GM18511 (cell line): ENCODE measurements around the gene NISCH.
"Not testable (repeated sequence)": the region's sequence is repeated elsewhere in the genome, so short reads cannot be mapped to it uniquely, and the experiment has no call there.

Experiments used
- ATAC-seq: cut with Tn5 transposase; IDR thresholded peaks from one replicate; pipeline ENCODE4 v1.9.1; 2021; ENCODE audit warnings: mild to moderate bottlenecking, moderate library complexity; ENCODE audit not compliant: unreplicated experiment

Gene NISCH

DNA sequence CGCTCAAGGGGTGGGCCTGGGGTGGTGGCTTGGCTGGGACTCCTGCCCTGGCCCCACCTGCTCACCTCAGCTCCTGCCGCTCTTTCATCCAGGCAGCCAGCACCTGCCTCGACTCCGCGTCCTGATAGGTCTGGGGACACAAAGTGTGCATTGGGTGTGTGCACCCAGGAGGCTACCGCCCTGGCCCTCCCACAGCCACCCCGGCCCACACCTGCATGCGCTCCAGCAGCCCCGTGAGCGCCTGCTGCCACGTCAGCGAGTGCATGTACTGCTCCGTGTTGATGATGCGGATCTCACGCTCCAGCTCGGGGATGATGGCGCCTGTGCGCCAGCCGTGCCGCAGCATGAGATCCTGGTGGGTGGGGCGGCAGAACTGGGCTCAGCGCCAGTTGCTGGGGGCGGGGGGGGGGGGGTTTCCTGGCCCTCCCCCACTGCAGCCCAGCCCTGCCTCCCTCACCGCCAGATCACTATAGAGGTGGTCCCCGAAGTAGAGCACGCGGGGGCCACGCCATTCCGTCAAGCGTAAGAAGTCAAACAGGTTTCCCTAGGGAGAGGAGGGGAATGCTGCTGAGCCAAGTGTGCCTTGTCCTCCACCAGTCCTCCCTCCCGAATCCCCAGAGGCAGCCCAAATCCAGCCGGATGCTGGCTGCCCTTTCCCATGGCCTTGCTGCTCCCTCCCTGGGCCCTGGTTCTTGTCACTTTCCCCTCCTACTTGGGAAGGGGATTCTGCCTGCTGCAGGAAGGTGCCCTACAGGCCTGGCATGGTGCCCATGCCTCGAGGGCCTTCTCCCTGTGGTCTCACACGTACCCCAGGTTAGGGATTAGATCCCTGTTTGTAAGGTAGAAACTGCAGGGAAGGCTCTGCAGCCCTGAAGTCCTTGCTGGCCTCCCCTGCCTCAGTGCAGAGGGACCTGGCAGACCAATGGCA, 69.6 kb downstream of the NISCH start:
- ATAC-seq = no peak

DNA sequence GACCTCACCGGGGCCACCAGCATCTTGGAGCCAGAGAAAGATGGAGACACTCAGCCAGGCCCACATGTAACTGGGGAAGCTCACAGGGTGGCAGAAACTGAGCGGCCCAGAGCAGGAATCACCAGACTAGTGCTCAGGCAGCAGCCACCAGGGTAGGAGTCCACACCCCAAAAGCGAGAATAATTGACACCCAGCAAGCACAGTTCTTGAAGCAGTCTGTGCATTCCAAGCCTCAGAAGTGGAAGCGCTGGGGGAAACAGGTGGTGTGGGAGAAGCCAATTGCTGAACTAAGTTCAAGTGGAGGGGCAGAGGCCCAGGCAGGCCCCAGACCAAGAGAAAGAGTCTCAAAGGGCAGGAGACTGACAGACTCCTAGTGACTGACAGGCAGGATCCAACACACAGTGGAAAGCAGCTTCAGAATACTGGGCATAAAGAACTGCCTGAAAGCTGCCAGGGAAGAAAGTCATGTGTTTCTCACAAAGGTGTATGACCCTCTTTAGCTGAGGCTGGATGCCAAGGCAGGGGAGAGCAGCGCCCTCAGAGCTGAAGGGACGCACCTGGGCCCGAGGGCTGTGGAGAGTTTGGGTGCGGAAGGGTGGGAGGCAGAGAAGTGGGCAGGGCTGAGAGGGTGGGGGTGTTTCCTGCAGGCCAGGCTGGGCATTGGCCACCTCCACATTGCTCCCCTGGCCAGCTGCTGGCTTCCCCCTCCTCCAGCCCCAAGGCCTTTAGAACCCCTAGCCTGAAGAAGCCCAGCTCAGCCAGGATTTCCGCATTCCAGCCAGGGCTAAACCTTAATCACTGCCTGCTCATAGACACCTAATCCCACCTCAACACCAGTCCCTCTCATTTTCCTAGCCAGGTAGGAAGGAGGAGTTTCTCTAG, 70.5 kb downstream of the NISCH start:
- ATAC-seq = no peak

DNA sequence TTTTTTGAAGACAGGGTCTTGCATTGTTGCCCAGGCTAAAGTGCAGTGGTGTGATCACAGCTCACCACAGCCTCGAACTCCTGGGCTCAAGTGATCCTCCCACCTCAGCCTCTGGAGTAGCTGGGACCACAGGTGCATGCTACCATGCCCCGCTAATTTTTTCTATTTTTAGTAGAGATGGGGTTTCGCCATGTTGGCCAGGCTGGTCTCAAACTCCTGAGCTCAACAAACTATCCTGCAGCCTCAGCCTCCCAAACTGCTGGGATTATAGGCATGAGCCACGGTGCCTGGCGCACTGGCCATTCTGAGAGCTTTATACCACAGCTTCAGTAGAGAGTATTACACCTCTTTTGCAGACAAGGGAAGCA, 71.3 kb downstream of the NISCH start:
- ATAC-seq = not testable (repeated sequence)

GRCh38 chr3:52527039-52527731, 71.8 kb downstream of the NISCH start:
- no peak for ATAC-seq

GRCh38 chr3:52527732-52528585, 72.6 kb downstream of the NISCH start:
- ATAC-seq = no peak

- no peak for ATAC-seq
Observed at GRCh38 chr3:52528586-52529375, 73.4 kb downstream of the NISCH start.

DNA sequence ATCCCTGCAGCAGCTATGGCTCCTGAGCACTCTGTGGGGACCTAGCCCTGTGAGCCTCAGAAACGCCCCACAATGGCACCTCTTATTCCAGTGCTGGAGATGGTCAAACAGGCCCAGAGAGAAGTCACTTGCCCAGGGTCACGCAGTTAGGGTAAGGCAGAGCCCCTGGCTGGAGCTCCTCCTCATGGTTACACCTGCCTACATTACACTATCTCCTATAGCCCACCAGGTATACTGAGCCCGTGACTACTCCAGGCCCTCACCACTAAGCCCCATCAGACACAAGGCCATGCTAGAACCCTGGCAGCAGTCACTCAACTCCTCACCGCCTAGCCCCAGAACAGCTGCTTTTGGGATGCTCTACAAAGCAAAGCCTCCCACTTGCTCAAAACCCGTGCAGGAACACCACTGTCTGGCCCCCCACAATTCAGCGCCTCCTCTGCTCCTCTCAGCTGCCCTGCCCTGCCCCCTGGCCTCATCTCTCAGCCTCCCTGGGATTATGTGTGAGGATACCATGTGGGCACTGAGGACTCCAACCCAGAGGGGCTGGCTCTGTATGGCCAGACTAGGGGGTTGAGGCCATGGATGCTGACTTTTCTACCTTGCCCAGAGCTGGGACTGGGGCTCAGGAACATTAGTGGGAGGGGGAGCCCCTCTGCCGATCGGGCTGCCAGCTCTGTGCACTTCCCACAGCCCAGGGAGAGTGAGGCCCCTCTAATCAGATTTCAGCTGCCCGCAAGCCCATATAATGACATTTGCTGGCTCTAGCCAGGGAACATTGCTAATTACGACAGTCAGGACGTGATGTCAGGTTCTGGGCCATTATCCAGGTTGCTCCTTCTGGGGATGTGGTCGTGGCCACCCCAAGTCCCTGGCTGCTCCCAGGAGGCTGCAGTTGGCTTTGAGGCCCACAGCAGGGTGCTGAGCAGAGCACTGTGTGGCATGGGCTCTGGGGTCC, 74.3 kb downstream of the NISCH start:
- ATAC-seq = no peak

- ATAC-seq = no peak
Observed at GRCh38 chr3:52530918-52531826, 75.8 kb downstream of the NISCH start.

- no peak for ATAC-seq
Observed at GRCh38 chr3:52531860-52532516, 76.6 kb downstream of the NISCH start.

DNA sequence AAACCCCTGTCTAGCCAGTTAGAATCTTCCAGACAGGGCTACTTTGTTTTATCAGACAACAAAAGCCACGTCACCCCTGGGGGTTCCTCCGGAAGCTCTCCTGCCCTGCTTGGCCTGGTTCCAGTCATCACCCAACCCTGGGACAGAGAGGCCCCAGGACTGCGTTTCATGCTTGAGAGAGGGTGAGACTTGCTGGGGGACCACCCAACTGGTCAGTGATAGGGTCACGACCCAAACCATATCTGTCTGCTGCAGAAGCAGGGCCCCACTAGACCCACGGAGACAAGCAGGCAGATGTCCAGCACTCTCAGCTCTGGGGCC, 77.1 kb downstream of the NISCH start:
- ATAC-seq = no peak

DNA sequence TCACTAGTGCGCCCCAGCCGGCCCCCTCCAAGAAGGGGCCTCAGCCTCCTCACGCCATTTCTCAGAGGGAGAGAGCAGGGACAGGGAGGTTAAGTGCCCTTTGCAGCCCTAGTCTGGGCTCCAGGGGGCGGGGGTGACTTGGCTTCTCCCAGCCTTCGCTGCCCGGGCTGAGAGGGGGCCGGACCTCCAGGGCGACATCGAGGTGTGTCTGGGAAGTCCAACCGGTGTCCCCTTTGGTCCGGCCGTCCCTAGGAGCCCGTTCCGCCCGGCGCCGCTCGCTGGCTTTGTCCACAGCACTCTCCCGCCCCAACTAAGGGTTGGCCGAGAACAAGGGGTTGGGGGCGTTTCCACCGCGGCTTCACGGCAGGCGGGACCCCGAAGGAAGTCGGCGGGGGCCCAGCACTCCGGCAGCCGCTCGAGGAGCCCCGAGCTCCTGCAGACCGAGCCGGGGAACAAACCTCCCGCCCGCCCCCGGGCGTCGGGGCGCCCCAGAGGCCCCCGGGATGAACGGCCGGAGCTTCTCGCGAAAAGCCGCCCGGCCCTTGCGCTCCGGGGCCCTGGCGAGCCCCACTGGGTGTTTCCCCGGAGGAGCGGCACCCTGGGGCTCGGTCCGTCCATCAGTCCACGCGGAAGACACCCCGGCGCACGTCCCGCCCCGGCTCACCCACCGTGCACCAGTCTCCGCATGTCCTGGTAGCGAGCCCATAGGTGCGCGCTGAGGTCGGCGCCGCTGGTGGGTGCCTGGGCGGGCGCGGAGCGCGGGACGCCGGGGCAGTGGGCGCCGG, 77.6 kb downstream of the NISCH start:
- ATAC-seq = peak; percentile 7

GRCh38 chr3:52533623-52534280, 78.3 kb downstream of the NISCH start, which contains the start of gene NT5DC2:
Gene NT5DC2, minus strand, starts transcription at chr3:52533857. Its CDS starts 120 bp downstream, at chr3:52533737.
- ATAC-seq = peak; percentile 49

DNA sequence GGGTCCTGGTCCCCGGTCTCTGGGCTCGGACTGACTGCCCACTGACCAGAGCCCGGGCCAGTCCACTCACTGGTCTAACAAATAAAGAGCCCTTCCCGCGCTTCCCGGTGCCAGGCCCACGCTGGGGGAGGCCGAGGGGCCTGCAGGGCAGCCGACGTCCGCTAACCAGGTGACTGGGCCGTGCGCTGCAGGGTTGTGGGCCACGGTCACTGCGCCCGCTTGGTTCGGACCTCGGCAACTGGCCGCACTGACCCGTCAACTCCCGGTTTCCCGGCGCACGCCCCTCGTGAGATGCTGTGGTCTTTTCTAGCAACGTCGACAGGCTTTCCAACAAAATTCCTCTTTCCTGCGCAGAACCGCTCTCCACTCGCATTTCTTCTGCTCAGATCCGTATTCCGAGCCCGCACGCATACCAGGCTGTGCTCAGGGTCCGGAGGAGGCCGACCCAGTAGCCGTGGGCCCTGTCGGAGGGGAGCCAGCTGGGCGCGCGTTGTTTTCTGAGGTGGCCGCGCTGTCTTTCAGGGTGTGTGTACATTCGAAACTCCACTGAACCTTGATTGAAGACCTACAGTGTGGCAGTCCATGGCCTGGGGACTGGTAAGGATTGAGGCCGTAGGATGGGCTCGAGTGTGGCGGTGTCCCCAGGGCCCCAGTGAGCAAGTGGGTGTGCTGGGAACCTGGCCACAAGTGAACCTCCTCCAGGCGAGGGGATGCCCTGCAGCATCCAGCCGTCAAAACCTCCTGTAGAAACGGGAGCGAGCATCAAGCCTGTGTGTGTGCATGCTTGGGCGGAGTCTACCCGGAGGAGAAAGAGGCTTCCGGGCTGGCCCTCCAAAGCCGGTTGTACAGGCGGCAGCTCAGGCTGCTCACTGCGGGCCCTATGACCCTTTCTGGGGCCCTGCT, 79.1 kb downstream of the NISCH start:
- ATAC-seq = no peak

DNA sequence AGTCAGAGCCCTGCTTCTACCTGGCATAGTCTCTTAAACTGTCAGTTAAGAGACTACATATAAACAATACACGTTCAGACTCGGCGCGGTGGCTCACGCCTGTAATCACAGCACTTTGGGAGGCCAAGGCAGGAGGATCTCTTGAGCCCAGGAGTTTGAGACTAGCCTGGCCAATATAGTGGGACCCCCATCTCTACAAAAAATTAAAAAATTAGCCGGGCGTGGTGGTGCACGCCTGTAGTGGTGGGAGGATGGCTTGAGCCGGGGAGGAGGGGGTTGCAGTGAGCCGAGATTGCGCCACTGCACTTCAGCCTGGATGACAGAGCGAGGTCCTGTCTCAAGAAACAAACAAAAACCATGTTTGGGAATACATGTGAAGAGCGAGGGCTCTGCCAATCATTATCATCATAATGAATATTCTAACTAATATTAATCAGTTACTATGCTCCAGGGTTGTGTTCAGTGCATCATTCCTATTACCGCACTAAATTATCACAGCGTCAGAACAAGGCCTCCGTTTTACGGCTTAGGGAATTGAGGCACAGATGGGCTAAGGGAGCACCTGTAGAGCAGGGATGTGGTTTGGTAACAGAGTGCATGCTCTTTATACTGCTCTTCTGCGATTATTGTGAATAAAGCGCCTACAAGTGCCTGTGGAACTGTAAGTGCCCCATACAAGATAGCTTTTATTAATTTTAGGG, 80.2 kb downstream of the NISCH start:
- ATAC-seq = no peak
